ENCODE measurements around the gene PPP1R7. TPM values are rescaled to one million over a fixed set of nuclear protein-coding genes. Genes with fewer than 3 reads are reported as not detected.

PPP1R7 gene
- total RNA-seq, 2 donors from 2014 or later: 81.6 to 98.9 TPM

GRCh38 chr2:241114836-241115235, 35.4 kb upstream of the PPP1R7 start:
- Mint-ChIP-seq H3K9me3 (no peaks in the 10 kb centered on the region), H3K27ac (no peak overlapping the region), H3K36me3 (peaks cover 34 to 38% of the 10 kb centered on the region in 2 donors)
- no peak for DNase-seq (ENCODE audit: low spot score in 2 of 2)
- no peak for ATAC-seq

DNA sequence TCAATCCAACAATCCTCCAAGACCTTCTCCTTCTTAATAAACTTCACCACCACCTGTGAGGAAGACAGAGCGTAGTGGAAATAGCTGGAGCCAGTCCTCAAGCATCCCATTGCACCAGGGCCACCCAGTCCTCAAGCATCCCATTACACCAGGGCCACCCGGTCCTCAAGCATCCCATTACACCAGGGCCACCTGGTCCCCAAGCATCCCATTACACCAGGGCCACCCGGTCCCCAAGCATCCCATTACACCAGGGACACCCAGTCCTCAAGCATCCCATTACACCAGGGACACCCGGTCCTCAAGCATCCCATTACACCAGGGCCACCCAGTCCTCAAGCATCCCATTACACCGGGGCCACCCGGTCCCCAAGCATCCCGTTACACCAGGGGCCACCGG, 34.9 kb upstream of the PPP1R7 start:
- Mint-ChIP-seq H3K36me3 (peaks cover 29 to 39% of the 10 kb centered on the region in 2 donors), H3K9me3 (no peaks in the 10 kb centered on the region), H3K27ac (no peak overlapping the region)
- DNase-seq (ENCODE audit: low spot score in 2 of 2) (no peak), ATAC-seq (no peak)

DNA sequence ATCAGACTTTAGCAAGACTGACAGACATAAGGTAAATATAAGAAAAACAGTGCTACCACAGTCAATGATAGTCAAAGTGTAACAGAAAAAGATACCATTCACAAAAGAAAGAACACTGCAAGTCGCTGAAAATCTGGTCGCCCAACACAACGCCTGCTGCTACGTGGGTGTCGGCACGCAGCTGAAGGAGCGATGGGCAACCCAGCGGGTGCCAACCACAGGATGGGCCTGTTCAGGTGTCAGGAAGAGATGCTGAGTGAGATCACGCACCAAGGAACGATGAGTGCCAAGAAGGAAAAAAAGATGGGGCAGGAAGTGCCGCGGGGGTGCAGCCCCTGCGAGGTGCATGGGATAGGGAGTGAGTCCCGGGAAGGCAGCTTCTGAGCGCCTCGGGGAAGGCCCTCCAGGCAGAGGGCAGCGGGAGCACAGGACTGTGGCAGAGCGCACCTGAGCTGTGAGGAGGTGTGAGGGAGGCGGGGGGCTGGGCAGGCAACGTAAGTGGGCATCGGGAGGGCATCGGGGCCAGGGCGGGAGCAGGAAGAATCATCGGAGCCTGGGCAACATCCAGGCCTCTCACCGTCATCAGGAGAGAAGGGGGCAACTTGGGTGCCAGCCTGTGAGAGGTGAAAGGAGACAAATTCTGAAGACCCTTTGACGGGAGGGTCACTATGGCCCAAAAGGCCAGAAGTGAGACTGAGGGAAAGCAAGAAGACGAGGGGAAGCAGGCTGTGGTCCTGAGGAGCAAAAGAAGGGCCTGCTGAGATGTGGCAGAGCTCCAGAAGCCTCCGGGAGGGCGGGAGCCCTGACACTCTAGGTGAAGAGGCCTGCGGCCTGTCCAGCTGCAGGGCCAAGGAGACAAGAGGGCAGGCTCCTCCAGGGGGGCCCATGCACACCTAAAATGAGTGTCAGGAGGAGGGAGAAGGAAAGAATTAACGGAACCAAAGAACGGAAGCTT, 33.4 kb upstream of the PPP1R7 start:
- Mint-ChIP-seq H3K36me3 (peaks cover 25 to 42% of the 10 kb centered on the region in 2 donors), H3K9me3 (peaks cover 0 to 4% of the 10 kb centered on the region in 2 donors), H3K27ac (peak overlapping the region; percentile 53 to 81)
- ATAC-seq (no peak), DNase-seq (ENCODE audit: low spot score in 2 of 2) (no peak)

DNA sequence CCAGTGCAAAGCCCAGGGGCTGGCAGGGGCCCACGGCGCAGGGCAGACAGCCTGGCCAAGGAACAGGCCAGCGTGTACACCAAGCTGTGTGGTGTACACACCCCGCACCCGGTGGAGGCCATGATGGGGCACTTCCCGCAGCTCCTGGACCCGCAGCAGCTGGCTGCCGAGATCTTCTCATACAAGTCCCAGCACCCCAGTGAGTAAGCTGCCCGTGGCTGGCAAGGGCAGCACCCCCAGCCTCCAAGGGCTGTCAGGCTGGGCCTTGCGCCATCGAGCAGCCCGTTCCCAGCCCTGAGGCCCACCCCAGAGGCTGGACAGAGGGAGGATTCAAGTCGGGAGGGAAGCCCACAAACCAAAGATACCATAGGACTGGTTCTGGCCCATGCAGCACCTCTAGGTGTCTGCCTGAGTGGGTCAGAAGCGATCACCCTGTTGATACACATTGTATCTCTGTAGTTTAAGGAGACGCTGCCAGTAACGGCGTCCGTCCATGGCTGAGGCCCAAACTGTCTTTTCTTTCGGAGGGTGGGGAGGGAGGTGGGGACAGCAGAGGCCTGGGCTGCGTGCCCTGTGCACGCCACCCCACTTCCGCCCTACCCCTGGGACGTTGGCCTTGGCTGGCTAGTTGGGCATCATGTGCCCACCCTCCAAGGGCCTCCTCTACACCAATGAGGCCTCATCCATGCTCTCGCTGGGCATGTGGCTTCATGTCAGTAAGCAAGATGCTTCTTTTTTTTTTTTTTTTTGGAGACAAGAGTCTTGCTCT, 31.3 kb upstream of the PPP1R7 start:
- no peak for DNase-seq (ENCODE audit: low spot score in 2 of 2)
- H3K27ac Mint-ChIP-seq: no peak overlapping the region
- H3K9me3 Mint-ChIP-seq: peaks cover 0 to 4% of the 10 kb centered on the region in 2 donors
- no peak for ATAC-seq
- H3K36me3 Mint-ChIP-seq: peaks cover 21 to 33% of the 10 kb centered on the region in 2 donors

DNA sequence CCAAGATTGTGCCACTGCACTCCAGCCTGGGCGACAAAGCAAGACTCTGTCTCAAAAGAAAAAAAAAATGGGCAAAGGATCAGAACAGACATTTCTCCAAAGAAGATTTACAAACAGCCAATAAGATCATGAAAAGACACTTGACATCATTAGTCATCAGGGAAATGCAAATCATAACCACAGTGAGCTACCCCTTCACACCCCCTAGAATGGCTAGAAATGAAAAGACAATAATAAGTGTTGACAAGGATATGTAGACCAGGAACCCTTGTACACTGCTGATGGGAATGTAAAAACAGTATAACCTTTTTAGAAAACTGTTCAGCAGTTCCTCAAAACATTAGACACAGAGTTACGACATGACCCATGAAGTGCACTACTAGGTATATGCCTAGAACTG, 29.8 kb upstream of the PPP1R7 start:
- ATAC-seq: peak in 1 of 2 donors; percentile 48
- Mint-ChIP-seq H3K9me3 (peaks cover 0 to 4% of the 10 kb centered on the region in 2 donors), H3K36me3 (peaks cover 12 to 22% of the 10 kb centered on the region in 2 donors), H3K27ac (no peak overlapping the region)
- DNase-seq (ENCODE audit: low spot score in 2 of 2): no peak

- peaks cover 0 to 4% of the 10 kb centered on the region in 2 donors for H3K9me3 Mint-ChIP-seq
- peaks cover 12 to 22% of the 10 kb centered on the region in 2 donors for H3K36me3 Mint-ChIP-seq
- H3K27ac Mint-ChIP-seq: no peak overlapping the region
- ATAC-seq (no peak), DNase-seq (ENCODE audit: low spot score in 2 of 2) (no peak)
Measured at GRCh38 chr2:241121008-241121407, 29.3 kb upstream of the PPP1R7 start.

GRCh38 chr2:241122376-241123002, 27.8 kb upstream of the PPP1R7 start:
- DNase-seq (ENCODE audit: low spot score in 2 of 2) (no peak), ATAC-seq (no peak)
- Mint-ChIP-seq H3K9me3 (peaks cover 0 to 4% of the 10 kb centered on the region in 2 donors), H3K27ac (no peak overlapping the region), H3K36me3 (peaks cover 8 to 18% of the 10 kb centered on the region in 2 donors)

DNA sequence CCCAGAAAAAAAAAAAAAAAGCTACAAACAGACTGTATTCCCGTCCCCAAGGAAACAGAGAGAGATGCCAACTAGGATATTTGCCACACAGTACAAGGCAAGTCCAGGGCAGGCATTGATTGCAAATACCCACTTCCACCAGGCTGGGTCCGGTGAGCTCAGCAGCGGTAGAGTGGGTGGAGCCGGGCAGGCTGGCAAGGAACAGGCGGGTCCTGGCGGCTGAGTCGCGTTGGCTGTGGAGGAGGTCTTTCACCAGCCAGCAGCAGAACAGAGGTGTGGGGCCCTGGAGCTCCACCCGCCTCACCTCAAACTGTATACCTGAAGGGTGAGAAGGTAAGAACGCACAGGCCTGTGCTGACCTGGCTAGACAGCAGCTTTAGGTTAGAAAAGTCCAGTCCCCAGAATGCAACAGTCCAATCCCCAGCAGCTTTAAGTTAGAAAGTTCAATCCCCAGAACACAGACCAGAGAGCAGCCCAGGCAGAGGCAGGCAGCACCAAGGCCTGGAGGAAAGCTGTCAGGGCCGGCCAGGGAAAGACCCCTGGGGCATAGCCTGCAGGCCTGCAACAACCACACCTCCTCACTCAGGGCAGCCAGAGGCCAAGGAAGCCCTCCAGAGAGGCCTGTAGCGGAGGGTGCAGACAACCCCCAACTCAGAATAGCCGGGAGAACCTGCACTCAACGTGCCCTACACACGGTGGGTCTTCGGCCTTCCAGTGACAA, 26.3 kb upstream of the PPP1R7 start:
- peaks cover 0 to 4% of the 10 kb centered on the region in 2 donors for H3K9me3 Mint-ChIP-seq
- H3K36me3 Mint-ChIP-seq: peaks cover 8 to 32% of the 10 kb centered on the region in 2 donors
- H3K27ac Mint-ChIP-seq: peak overlapping the region in 1 of 2 donors; percentile 53
- ATAC-seq (no peak), DNase-seq (ENCODE audit: low spot score in 2 of 2) (no peak)

GRCh38 chr2:241125626-241126025, 24.6 kb upstream of the PPP1R7 start:
- DNase-seq (ENCODE audit: low spot score in 2 of 2) (no peak), ATAC-seq (no peak)
- peaks cover 0 to 4% of the 10 kb centered on the region in 2 donors for H3K9me3 Mint-ChIP-seq
- peak overlapping the region in 1 of 2 donors; percentile 91 for H3K27ac Mint-ChIP-seq
- peaks cover 13 to 31% of the 10 kb centered on the region in 2 donors for H3K36me3 Mint-ChIP-seq

- H3K36me3 Mint-ChIP-seq: peaks cover 10 to 27% of the 10 kb centered on the region in 2 donors
- no peaks in the 10 kb centered on the region for H3K9me3 Mint-ChIP-seq
- DNase-seq (ENCODE audit: low spot score in 2 of 2): no peak
- H3K27ac Mint-ChIP-seq: peak overlapping the region in 1 of 2 donors; percentile 14
- no peak for ATAC-seq
Measured at GRCh38 chr2:241126201-241126611, 24.1 kb upstream of the PPP1R7 start.

- no peaks in the 10 kb centered on the region for H3K9me3 Mint-ChIP-seq
- DNase-seq (ENCODE audit: low spot score in 2 of 2) (no peak), ATAC-seq (no peak)
- peaks cover 8 to 25% of the 10 kb centered on the region in 2 donors for H3K36me3 Mint-ChIP-seq
- peak overlapping the region; percentile 14 to 92 for H3K27ac Mint-ChIP-seq
Measured at GRCh38 chr2:241126771-241127202, 23.5 kb upstream of the PPP1R7 start.

GRCh38 chr2:241128266-241128665, 22.0 kb upstream of the PPP1R7 start:
- ATAC-seq: peak in 1 of 2 donors; percentile 3
- Mint-ChIP-seq H3K9me3 (no peaks in the 10 kb centered on the region), H3K27ac (peak overlapping the region; percentile 92 to 98), H3K36me3 (peaks cover 17 to 36% of the 10 kb centered on the region in 2 donors)
- no peak for DNase-seq (ENCODE audit: low spot score in 2 of 2)

DNA sequence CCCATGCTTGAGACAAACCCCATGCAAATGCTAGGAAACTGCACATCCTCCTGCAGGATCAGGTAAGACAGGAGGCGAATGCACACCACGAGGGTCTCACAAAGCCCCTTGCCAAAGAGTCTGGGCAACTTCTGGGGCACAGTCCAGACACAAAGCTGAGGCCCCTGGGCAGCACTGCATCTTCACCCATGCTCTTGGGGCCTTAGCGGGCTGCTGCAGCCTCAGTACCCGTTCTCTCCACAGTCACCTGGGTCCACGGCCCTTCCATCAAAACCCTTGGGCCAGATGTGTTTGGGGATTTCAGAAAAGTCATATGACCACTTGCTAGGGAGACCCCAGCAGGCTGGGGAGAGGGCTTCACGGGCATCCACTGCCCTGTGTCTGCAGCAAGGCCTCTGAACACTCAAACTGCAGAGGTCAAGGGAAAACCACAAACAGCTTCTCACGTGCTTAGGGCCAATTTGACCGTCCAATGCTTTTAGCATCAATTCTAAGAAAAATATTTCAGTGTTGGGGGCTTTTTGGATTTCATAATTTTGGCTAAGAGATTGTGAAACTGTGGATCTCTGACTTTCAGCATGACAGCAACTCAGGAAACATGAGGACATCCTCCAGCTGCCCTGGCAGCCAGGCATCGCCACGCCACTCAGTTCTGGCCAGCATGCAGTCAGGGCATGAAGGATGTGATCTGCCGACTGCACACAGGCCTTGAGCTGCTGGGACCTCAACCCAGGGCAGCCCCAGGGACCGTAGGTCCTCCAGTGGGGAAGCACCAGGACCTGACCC, 21.0 kb upstream of the PPP1R7 start:
- Mint-ChIP-seq H3K36me3 (peaks cover 18 to 37% of the 10 kb centered on the region in 2 donors), H3K27ac (peak overlapping the region; percentile 92 to 98), H3K9me3 (no peaks in the 10 kb centered on the region)
- DNase-seq (ENCODE audit: low spot score in 2 of 2) (no peak), ATAC-seq (no peak)

- ATAC-seq: no peak
- H3K27ac Mint-ChIP-seq: peak overlapping the region in 1 of 2 donors; percentile 14
- H3K9me3 Mint-ChIP-seq: no peaks in the 10 kb centered on the region
- no peak for DNase-seq (ENCODE audit: low spot score in 2 of 2)
- peaks cover 18 to 37% of the 10 kb centered on the region in 2 donors for H3K36me3 Mint-ChIP-seq
Measured at GRCh38 chr2:241130316-241130715, 20.0 kb upstream of the PPP1R7 start.

- no peaks in the 10 kb centered on the region for H3K9me3 Mint-ChIP-seq
- no peak overlapping the region for H3K27ac Mint-ChIP-seq
Measured at GRCh38 chr2:241131531-241131930, 18.7 kb upstream of the PPP1R7 start.

More at GRCh38 chr2:241131531-241131930, 18.7 kb upstream of the PPP1R7 start:
- H3K36me3 Mint-ChIP-seq: peaks cover 18 to 37% of the 10 kb centered on the region in 2 donors
- ATAC-seq (no peak), DNase-seq (ENCODE audit: low spot score in 2 of 2) (no peak)
